ENCODE results near the gene SLC13A5.

- TF ChIP-seq CTCF (conservative IDR thresholded peaks at IDR 0.05 in 1 of 2, IDR thresholded peaks at IDR 0.05 in 1 of 2; ENCODE audit: extremely low read depth in 1 of 2, insufficient read depth in 1 of 2, low read depth in 1 of 2, low read length in 2 of 2): no peak
- no peak for TF ChIP-seq EZH2 (IDR thresholded peaks at IDR 0.05; ENCODE audit: borderline replicate concordance, low read length)
Observed at GRCh38 chr17:6682339-6682738, 30.8 kb downstream of the SLC13A5 start.
